Astrocyte (in vitro differentiated cells and primary cell): ENCODE results near the gene COL8A2. TPM values are rescaled to one million over a fixed set of nuclear protein-coding genes. Genes with fewer than 3 reads are reported as not detected.

Experiments used
- DNase-seq: peaks from one replicate; pipeline ENCODE4 v3.0.0-alpha.2; 2010; ENCODE audit warnings: low read depth
- FAIRE-seq: peaks from 2 replicates; lab custom pipeline; 2011; peaks lifted over from hg19 to GRCh38; lab: Jason Lieb, UNC
- H2AFZ ChIP-seq: 2 replicates; pipeline ENCODE4 v1.6.0; 2012; ENCODE audit warnings: low read depth, low read length, inconsistent platforms
- H3K27ac ChIP-seq: 2 replicates; pipeline ENCODE4 v1.5.1; 2011; ENCODE audit warnings: low read depth, low read length, inconsistent platforms
- H3K27me3 ChIP-seq: 2 replicates; pipeline ENCODE4 v1.6.0; 2011; ENCODE audit warnings: low read length, inconsistent platforms; ENCODE audit not compliant: insufficient read depth
- H3K36me3 ChIP-seq: 2 replicates; pipeline ENCODE4 v1.5.1; 2011; ENCODE audit warnings: low read length, inconsistent platforms; ENCODE audit not compliant: insufficient read depth
- H3K4me1 ChIP-seq: 2 replicates; pipeline ENCODE4 v1.5.1; 2011; ENCODE audit warnings: low read length, inconsistent platforms; ENCODE audit not compliant: insufficient read depth
- H3K4me2 ChIP-seq: 2 replicates; pipeline ENCODE4 v1.6.0; 2012; ENCODE audit warnings: low read length, inconsistent platforms
- H3K4me3 ChIP-seq: 2 replicates; pipeline ENCODE4 v1.5.1; 2011; ENCODE audit warnings: low read depth, mild to moderate bottlenecking, low read length, inconsistent platforms; ENCODE audit not compliant: insufficient read depth
- H3K79me2 ChIP-seq: 2 replicates; pipeline ENCODE4 v1.6.0; 2012; ENCODE audit warnings: mild to moderate bottlenecking, low read length, inconsistent platforms; ENCODE audit not compliant: insufficient read depth
- H3K9ac ChIP-seq: 2 replicates; pipeline ENCODE4 v1.6.0; 2012; ENCODE audit warnings: mild to moderate bottlenecking, low read length, inconsistent platforms
- H3K9me3 ChIP-seq: 2 replicates; pipeline ENCODE4 v1.5.1; 2012; ENCODE audit warnings: low read depth, mild to moderate bottlenecking, low read length, inconsistent platforms; ENCODE audit not compliant: insufficient read depth
- H4K20me1 ChIP-seq: 2 replicates; pipeline ENCODE4 v1.6.0; 2012; ENCODE audit warnings: low read length, inconsistent platforms; ENCODE audit not compliant: insufficient read depth
- H3K27ac Mint-ChIP-seq: one replicate; pipeline ENCODE4 v1.8.0; 2021; ENCODE audit warnings: mild to moderate bottlenecking, mixed read lengths; ENCODE audit not compliant: unreplicated experiment
- H3K27me3 Mint-ChIP-seq: one replicate; pipeline ENCODE4 v1.8.0; 2021; ENCODE audit warnings: low read depth, mixed read lengths; ENCODE audit not compliant: unreplicated experiment
- H3K36me3 Mint-ChIP-seq: one replicate; pipeline ENCODE4 v1.8.0; 2021; ENCODE audit warnings: low read depth, mixed read lengths; ENCODE audit not compliant: unreplicated experiment
- H3K4me1 Mint-ChIP-seq: one replicate; pipeline ENCODE4 v1.8.0; 2021; ENCODE audit warnings: low read depth, mixed read lengths; ENCODE audit not compliant: unreplicated experiment
- H3K4me3 Mint-ChIP-seq: one replicate; pipeline ENCODE4 v1.8.0; 2021; ENCODE audit warnings: mild to moderate bottlenecking, moderate library complexity, mixed read lengths; ENCODE audit not compliant: unreplicated experiment
- H3K9me3 Mint-ChIP-seq: one replicate; pipeline ENCODE4 v1.8.0; 2021; ENCODE audit warnings: mild to moderate bottlenecking, mixed read lengths; ENCODE audit not compliant: unreplicated experiment
- EZH2 ChIP-seq: IDR thresholded peaks from 2 replicates; pipeline ENCODE4 v1.6.1; 2012; ENCODE audit warnings: mild to moderate bottlenecking, low read length, inconsistent platforms; ENCODE audit not compliant: insufficient read depth
- total RNA-seq: library from RNA; stranded (reverse); gene quantifications from 2 replicates; pipeline ENCODE4 v1.2.1, GENCODE V29; 2021
- TF ChIP-seq, protein P1 (sequence below): IDR thresholded peaks from 2 replicates; pipeline ENCODE4 v1.5.1; 2011; ENCODE audit warnings: low read depth, mild to moderate bottlenecking, inconsistent platforms, low read length, moderate library complexity; ENCODE audit not compliant: insufficient read depth

Gene COL8A2
- total RNA-seq, 1 donor from 2014 or later = 3.4 TPM

DNA sequence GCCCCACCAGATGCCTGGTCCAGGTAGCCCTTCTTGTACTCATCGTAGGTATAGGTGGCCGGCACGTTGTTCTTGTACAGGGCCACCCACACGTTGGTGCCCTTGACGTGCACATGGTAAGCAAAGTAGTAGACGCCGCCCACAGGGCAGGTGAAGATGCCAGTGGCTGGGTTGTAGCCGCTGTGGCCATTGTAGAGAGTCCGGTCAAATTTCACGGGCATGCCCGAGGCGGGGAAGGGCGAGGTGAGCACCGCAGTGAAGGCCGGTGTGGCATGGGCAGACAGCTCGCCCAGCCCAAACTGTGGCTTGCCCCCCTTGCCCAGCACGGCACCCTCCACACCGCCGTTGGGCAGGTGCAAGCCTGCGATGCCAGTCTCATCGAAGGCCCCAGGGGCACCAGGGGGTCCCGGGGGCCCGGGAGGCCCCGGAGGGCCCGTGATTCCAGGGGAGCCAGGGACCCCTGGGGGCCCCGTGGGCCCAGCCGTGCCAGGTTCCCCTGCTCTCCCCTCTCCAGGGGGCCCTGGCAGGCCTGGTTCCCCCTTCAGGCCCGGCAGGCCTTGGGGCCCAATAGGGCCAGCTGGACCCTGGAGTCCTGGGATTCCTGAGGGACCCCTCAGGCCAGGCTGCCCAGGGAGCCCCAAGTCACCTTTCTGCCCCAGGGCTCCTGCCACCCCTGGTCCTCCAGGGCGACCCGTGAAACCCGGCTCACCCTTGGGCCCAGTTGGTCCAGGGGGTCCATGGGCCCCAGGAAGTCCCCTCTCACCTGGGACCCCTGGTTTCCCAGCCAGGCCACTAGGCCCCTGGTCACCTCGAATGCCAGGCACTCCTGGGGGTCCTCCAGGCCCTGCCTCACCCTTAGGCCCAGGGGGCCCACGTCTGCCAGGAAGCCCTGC lies 27.1 kb downstream of the COL8A2 start:
- TF ChIP-seq EZH2 = no peak
- TF ChIP-seq, protein P1, sequence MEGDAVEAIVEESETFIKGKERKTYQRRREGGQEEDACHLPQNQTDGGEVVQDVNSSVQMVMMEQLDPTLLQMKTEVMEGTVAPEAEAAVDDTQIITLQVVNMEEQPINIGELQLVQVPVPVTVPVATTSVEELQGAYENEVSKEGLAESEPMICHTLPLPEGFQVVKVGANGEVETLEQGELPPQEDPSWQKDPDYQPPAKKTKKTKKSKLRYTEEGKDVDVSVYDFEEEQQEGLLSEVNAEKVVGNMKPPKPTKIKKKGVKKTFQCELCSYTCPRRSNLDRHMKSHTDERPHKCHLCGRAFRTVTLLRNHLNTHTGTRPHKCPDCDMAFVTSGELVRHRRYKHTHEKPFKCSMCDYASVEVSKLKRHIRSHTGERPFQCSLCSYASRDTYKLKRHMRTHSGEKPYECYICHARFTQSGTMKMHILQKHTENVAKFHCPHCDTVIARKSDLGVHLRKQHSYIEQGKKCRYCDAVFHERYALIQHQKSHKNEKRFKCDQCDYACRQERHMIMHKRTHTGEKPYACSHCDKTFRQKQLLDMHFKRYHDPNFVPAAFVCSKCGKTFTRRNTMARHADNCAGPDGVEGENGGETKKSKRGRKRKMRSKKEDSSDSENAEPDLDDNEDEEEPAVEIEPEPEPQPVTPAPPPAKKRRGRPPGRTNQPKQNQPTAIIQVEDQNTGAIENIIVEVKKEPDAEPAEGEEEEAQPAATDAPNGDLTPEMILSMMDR = no peak
- Mint-ChIP-seq H3K4me3 (no peak overlapping the region), H3K36me3 (peaks cover 15% of the 10 kb centered on the region), H3K27ac (no peak overlapping the region), H3K4me1 (no peaks in the 10 kb centered on the region), H3K27me3 (no peaks in the 10 kb centered on the region), H3K9me3 (no peaks in the 10 kb centered on the region)
- no peak overlapping the region for H3K27ac ChIP-seq
- no peaks in the 10 kb centered on the region for H3K27me3 ChIP-seq
- no peaks in the 10 kb centered on the region for H3K9me3 ChIP-seq
- H3K36me3 ChIP-seq = peaks cover 10% of the 10 kb centered on the region
- H3K4me1 ChIP-seq = no peaks in the 10 kb centered on the region
- H3K4me2 ChIP-seq = no peak overlapping the region
- H3K4me3 ChIP-seq = no peak overlapping the region
- no peak overlapping the region for H2AFZ ChIP-seq
- FAIRE-seq (no peak), DNase-seq (no peak)
- peaks cover 15% of the 10 kb centered on the region for H4K20me1 ChIP-seq
- no peak overlapping the region for H3K9ac ChIP-seq
- peaks cover 9% of the 10 kb centered on the region for H3K79me2 ChIP-seq

DNA sequence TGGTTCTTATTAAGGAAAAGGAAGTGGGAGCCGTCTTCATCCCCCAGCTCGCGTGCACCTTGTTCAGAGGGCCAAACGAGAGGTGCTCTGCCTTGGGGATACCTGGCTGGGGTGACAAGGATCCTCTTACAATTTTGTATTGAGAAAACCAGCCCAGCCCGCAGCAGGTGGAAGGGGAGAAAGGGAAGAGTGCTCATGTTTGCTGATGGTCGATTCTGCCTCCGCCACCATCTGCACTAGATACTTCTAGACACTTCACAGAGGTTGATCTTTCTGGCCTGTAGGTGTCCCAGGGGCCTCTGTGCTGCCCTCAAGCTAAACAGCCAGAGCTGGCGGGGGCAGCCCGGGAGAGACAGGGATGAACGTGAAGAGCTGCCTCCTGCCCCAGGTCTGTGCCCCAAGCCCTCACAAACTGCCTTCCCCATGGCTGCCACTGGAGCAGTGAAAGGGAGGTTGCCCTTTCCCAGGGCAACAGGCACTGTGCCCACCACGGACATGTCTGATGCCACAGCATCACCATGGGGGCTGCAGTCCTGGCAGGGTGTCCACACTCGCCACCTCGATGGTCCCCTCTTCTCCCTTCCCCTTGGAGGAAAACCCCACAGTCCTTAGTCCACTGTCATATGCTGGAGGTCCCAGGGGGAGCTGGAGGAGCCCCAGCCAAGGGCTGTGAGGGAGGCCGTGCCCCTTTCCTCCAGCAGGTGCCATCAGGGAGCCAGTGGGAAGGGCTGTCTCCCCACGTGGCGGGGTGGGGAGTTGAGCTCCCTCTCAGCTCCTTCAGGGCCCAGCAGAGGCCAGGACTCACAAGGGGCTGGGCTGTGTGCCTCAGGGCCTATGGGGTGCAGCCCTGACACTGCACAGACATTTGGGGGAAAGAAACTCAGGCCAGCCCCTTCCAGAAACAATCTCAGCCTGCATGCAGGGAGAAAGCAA lies 28.3 kb downstream of the COL8A2 start:
- peaks cover 13% of the 10 kb centered on the region for H3K79me2 ChIP-seq
- no peaks in the 10 kb centered on the region for H3K27me3 ChIP-seq
- no peak for TF ChIP-seq EZH2
- TF ChIP-seq, protein P1 = peak; percentile 14
- H2AFZ ChIP-seq = no peak overlapping the region
- DNase-seq (no peak), FAIRE-seq (no peak)
- H3K9me3 ChIP-seq = no peaks in the 10 kb centered on the region
- no peak overlapping the region for H3K4me3 ChIP-seq
- no peak overlapping the region for H3K27ac ChIP-seq
- no peak overlapping the region for H3K27ac Mint-ChIP-seq
- no peaks in the 10 kb centered on the region for H3K9me3 Mint-ChIP-seq
- no peak overlapping the region for H3K4me3 Mint-ChIP-seq
- peaks cover 20% of the 10 kb centered on the region for H3K36me3 ChIP-seq
- peaks cover 27% of the 10 kb centered on the region for H4K20me1 ChIP-seq
- peaks cover 15% of the 10 kb centered on the region for H3K36me3 Mint-ChIP-seq
- H3K4me1 ChIP-seq = no peaks in the 10 kb centered on the region
- H3K27me3 Mint-ChIP-seq = no peaks in the 10 kb centered on the region
- H3K4me1 Mint-ChIP-seq = no peaks in the 10 kb centered on the region
- H3K4me2 ChIP-seq = no peak overlapping the region
- no peak overlapping the region for H3K9ac ChIP-seq
